CD14-positive monocyte (primary cell): Measurements from ENCODE around the gene ZNF668. TPM values are rescaled to one million over a fixed set of nuclear protein-coding genes. Genes with fewer than 3 reads are reported as not detected.

Experiments used
- DNase-seq, 3 donors: peaks; one replicate each; pipeline ENCODE4 v3.0.0-alpha.2; 2011 to 2022
- H2AFZ ChIP-seq: 2 replicates; pipeline ENCODE4 v1.6.0; 2012; ENCODE audit warnings: mild to moderate bottlenecking, low read depth, low read length, inconsistent platforms; ENCODE audit not compliant: insufficient read depth, poor library complexity, severe bottlenecking
- H3K27ac ChIP-seq, 2 donors: 1 replicate in 1 of 2; 2 replicates in 1 of 2; pipeline ENCODE4 v1.5.1; 2012 to 2013; ENCODE audit warnings: low read length in 2 of 2, control low read depth in 1 of 2, inconsistent platforms in 1 of 2, low read depth in 1 of 2, mild to moderate bottlenecking in 1 of 2
- H3K27me3 ChIP-seq, 2 donors: one replicate each; pipeline versions ENCODE4 v1.6.0 to v1.6.1; 2011 to 2013; ENCODE audit warnings: low read length in 2 of 2; ENCODE audit not compliant: control insufficient read depth in 2 of 2, insufficient read depth in 2 of 2
- H3K36me3 ChIP-seq, 2 donors: replicated peaks in 1 of 2; 1 replicate in 1 of 2; 2 replicates in 1 of 2; pipeline versions ENCODE4 v1.5.1 to v1.6.1; 2012 to 2013; ENCODE audit warnings: low read length in 2 of 2, control low read depth in 1 of 2, inconsistent platforms in 1 of 2, mild to moderate bottlenecking in 1 of 2; ENCODE audit not compliant: insufficient read depth in 2 of 2, control insufficient read depth in 1 of 2
- H3K4me1 ChIP-seq, 2 donors: 1 replicate in 1 of 2; 2 replicates in 1 of 2; pipeline versions ENCODE4 v1.5.1 to v1.6.1; 2012 to 2013; ENCODE audit warnings: low read length in 2 of 2, control low read depth in 1 of 2, inconsistent platforms in 1 of 2, mild to moderate bottlenecking in 1 of 2, moderate library complexity in 1 of 2; ENCODE audit not compliant: insufficient read depth in 2 of 2, control insufficient read depth in 1 of 2
- H3K4me2 ChIP-seq: replicated peaks from 2 replicates; pipeline ENCODE3; 2012; ENCODE audit warnings: low read length, moderate library complexity, mild to moderate bottlenecking; ENCODE audit not compliant: poor library complexity, severe bottlenecking; ENCODE audit errors: extremely low read depth
- H3K4me3 ChIP-seq, 3 experiments: fragments of 200-600 bp in 1 of 3; sonication (generic) in 1 of 3; replicated peaks in 1 of 3; 1 replicate in 2 of 3; 2 replicates in 1 of 3; pipeline ENCODE4 v1.5.1; 2011 to 2013; ENCODE audit warnings: low read length in 3 of 3, mild to moderate bottlenecking in 3 of 3, control low read depth in 2 of 3, low read depth in 2 of 3, inconsistent platforms in 1 of 3, moderate library complexity in 1 of 3
- H3K79me2 ChIP-seq: 2 replicates; pipeline ENCODE4 v1.6.0; 2012; ENCODE audit warnings: mild to moderate bottlenecking, control low read depth, inconsistent platforms, low read length, moderate library complexity; ENCODE audit not compliant: insufficient read depth
- H3K9ac ChIP-seq: 2 replicates; pipeline ENCODE4 v1.6.0; 2017; ENCODE audit warnings: low read length, mild to moderate bottlenecking; ENCODE audit not compliant: insufficient read depth, poor library complexity, severe bottlenecking
- H3K9me3 ChIP-seq, 2 donors: replicated peaks in 1 of 2; 1 replicate in 1 of 2; 2 replicates in 1 of 2; pipeline versions ENCODE4 v1.5.1 to v1.6.1; 2012 to 2013; ENCODE audit warnings: low read length in 2 of 2, control low read depth in 1 of 2; ENCODE audit not compliant: control insufficient read depth in 1 of 2, insufficient read depth in 1 of 2
- H4K20me1 ChIP-seq: 2 replicates; pipeline ENCODE4 v1.6.0; 2012; ENCODE audit warnings: mild to moderate bottlenecking, low read length, control low read depth, moderate library complexity; ENCODE audit not compliant: insufficient read depth
- H3K27ac Mint-ChIP-seq, 7 donors: one replicate each; pipeline ENCODE4 v1.8.0; 2020; ENCODE audit warnings: mild to moderate bottlenecking in 7 of 7, mixed read lengths in 7 of 7, moderate library complexity in 6 of 7, inconsistent platforms in 2 of 7
- H3K27me3 Mint-ChIP-seq, 3 donors: one replicate each; pipeline ENCODE4 v1.8.0; 2021 to 2022; ENCODE audit warnings: low read depth in 3 of 3, mild to moderate bottlenecking in 3 of 3, mixed read lengths in 3 of 3, moderate library complexity in 3 of 3, inconsistent platforms in 1 of 3
- H3K36me3 Mint-ChIP-seq, 2 donors: one replicate each; pipeline ENCODE4 v1.8.0; 2020; ENCODE audit warnings: mixed read lengths in 2 of 2, inconsistent platforms in 1 of 2, mild to moderate bottlenecking in 1 of 2
- H3K4me1 Mint-ChIP-seq: one replicate; pipeline ENCODE4 v1.8.0; 2020; ENCODE audit warnings: mild to moderate bottlenecking, mixed read lengths
- H3K4me3 Mint-ChIP-seq, 2 donors: one replicate each; pipeline ENCODE4 v1.8.0; 2020; ENCODE audit warnings: mild to moderate bottlenecking in 2 of 2, mixed read lengths in 2 of 2, moderate library complexity in 1 of 2
- H3K9me3 Mint-ChIP-seq, 7 donors: one replicate each; pipeline ENCODE4 v1.8.0; 2020 to 2022; ENCODE audit warnings: mixed read lengths in 7 of 7, mild to moderate bottlenecking in 6 of 7, moderate library complexity in 6 of 7, inconsistent platforms in 2 of 7
- WGBS: methylation state at CpG from one replicate; pipeline ENCODE4 v1.1.5; 2013; ENCODE audit warnings: missing lambda C conversion rate; ENCODE audit not compliant: insufficient coverage; 5-methylcytosine and 5-hydroxymethylcytosine counted together
- intact Hi-C, 2 donors: fragments of 100-400 bp; cut with micrococcal nuclease; formaldehyde crosslinking; loops; one replicate each; pipeline versions ENCODE4 v1.15.0 to v1.15.1; 2023
- polyA plus RNA-seq, 3 donors: library from polyadenylated mRNA; depleted of rRNA in 1 of 3; unstranded in 2 of 3; stranded (reverse) in 1 of 3; fragments of 300-500 nt in 2 of 3; fragments of >200 nt in 1 of 3; fragmentation: Illumina TruSeq in 2 of 3; gene quantifications; 1 replicate in 2 of 3; 2 replicates in 1 of 3; pipeline ENCODE4 v1.2.3, GENCODE V29; 2012 to 2021
- TF ChIP-seq, protein P1 (sequence below): fragments of 200-600 bp; IDR thresholded peaks from one replicate; pipeline ENCODE4 v1.8.0; 2022; ENCODE audit warnings: antibody characterized with exemption, mild to moderate bottlenecking

The ZNF668 gene
- polyA plus RNA-seq, 3 donors = 3.8 to 4.8 (median 4.5) TPM

DNA sequence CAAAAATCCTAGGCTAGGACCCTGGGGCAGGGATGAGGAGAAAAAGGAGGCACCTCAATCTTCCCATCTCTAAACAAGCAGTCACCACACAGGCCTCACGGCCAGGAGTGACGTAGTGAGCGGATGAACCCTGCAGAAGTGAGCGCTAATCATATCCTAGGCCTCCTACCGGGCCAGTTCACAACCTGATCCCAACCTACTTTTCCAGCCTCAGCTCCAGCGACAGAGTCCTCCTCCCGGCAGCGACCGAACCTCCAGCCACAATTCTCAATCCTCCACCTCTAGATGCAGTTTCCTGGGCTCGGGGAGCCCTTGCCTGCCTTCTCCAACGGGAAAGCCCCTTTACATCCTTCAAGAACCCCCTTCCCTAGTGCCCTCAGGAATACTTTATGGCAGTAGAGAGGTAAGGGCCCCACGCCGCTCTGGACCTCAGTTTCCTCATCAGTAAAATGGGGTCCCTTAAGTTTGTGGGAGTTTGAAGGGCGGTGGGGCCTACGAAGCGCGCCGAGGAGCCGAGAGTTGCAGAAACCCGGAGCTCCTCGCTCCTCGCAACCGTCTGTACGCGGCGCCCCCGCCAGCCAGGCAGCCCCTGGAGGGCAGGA lies 1.4 kb downstream of the ZNF668 start:
- no peaks in the 10 kb centered on the region for H3K27me3 ChIP-seq
- H3K79me2 ChIP-seq = peaks cover 78% of the 10 kb centered on the region
- peaks cover 46% of the 10 kb centered on the region for H4K20me1 ChIP-seq
- H2AFZ ChIP-seq = peak overlapping the region; percentile 85
- peaks cover 15 to 17% of the 10 kb centered on the region in 2 donors for H3K36me3 ChIP-seq
- 7% methylated on average over 20 of the region's 27 CpGs for WGBS
- intact Hi-C loops = loop anchor here in 1 of 2 donors (2.0 kb wide), 1 partner anchor 38 kb away; no protein-coding TSS in a partner anchor
- Mint-ChIP-seq H3K4me3 (peak overlapping the region; percentile 90 to 97), H3K4me1 (peaks cover 29% of the 10 kb centered on the region), H3K27ac (peak overlapping the region; percentile 72 to 97 (median 90)), H3K36me3 (peaks cover 18 to 22% of the 10 kb centered on the region in 2 donors), H3K27me3 (no peaks in the 10 kb centered on the region), H3K9me3 (no peaks in the 10 kb centered on the region)
- peaks cover 26 to 29% of the 10 kb centered on the region in 2 donors for H3K4me1 ChIP-seq
- TF ChIP-seq, protein P1, sequence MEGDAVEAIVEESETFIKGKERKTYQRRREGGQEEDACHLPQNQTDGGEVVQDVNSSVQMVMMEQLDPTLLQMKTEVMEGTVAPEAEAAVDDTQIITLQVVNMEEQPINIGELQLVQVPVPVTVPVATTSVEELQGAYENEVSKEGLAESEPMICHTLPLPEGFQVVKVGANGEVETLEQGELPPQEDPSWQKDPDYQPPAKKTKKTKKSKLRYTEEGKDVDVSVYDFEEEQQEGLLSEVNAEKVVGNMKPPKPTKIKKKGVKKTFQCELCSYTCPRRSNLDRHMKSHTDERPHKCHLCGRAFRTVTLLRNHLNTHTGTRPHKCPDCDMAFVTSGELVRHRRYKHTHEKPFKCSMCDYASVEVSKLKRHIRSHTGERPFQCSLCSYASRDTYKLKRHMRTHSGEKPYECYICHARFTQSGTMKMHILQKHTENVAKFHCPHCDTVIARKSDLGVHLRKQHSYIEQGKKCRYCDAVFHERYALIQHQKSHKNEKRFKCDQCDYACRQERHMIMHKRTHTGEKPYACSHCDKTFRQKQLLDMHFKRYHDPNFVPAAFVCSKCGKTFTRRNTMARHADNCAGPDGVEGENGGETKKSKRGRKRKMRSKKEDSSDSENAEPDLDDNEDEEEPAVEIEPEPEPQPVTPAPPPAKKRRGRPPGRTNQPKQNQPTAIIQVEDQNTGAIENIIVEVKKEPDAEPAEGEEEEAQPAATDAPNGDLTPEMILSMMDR = no peak
- peak overlapping the region; percentile 58 to 100 for H3K27ac ChIP-seq
- peak overlapping the region; percentile 92 to 98 (median 97) for H3K4me3 ChIP-seq
- H3K9ac ChIP-seq = peak overlapping the region; percentile 96
- H3K9me3 ChIP-seq = no peaks in the 10 kb centered on the region
- H3K4me2 ChIP-seq = peak overlapping the region; percentile 99
- peak in 1 of 3 donors; percentile 40 for DNase-seq

DNA sequence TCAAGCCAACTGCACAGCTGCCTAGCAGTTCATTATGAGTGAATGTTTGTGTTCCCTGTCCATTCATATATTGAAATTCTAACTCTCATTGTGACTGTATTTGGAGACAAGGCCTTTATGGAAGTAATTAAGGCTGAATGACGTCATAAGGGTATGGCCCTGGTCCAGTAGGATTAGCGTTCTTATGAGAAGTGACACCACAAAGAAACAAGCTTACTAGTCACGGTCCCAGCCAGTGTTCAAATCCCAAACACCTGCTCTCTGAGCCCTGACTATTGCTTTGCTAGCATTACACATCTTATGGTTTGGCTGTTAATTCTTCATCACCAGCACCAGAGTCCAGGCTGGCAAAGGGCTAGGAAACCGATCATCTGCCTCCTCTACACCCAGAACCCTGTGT lies 2.2 kb downstream of the ZNF668 start:
- peaks cover 8 to 14% of the 10 kb centered on the region in 2 donors for H3K36me3 ChIP-seq
- H3K27ac ChIP-seq = peak overlapping the region in 1 of 2 donors; percentile 100
- Mint-ChIP-seq H3K36me3 (peaks cover 11 to 15% of the 10 kb centered on the region in 2 donors), H3K27ac (peak overlapping the region in 6 of 7 donors; percentile 6 to 97 (median 58)), H3K4me3 (peak overlapping the region in 1 of 2 donors; percentile 6), H3K27me3 (no peaks in the 10 kb centered on the region), H3K9me3 (no peaks in the 10 kb centered on the region), H3K4me1 (peaks cover 29% of the 10 kb centered on the region)
- H3K27me3 ChIP-seq = no peaks in the 10 kb centered on the region
- peak overlapping the region in 1 of 3 experiments; percentile 98 for H3K4me3 ChIP-seq
- peak overlapping the region; percentile 96 for H3K9ac ChIP-seq
- H3K4me2 ChIP-seq = peak overlapping the region; percentile 99
- DNase-seq = peak in 1 of 3 donors; percentile 44
- H4K20me1 ChIP-seq = peaks cover 43% of the 10 kb centered on the region
- TF ChIP-seq, protein P1 = no peak
- no peak overlapping the region for H2AFZ ChIP-seq
- H3K4me1 ChIP-seq = peaks cover 26 to 29% of the 10 kb centered on the region in 2 donors
- H3K79me2 ChIP-seq = peaks cover 77% of the 10 kb centered on the region
- no peaks in the 10 kb centered on the region for H3K9me3 ChIP-seq
- intact Hi-C loops = loop anchor here in 1 of 2 donors (2.0 kb wide), 1 partner anchor 37 kb away; no protein-coding TSS in a partner anchor
- 75% methylated on average over 2 of the region's 4 CpGs for WGBS
